Hepatocyte (in vitro differentiated cells): Measurements from ENCODE around the gene RNPC3.
"Not testable (repeated sequence)": the region's sequence is repeated elsewhere in the genome, so short reads cannot be mapped to it uniquely, and the experiment has no call there.

Source experiments
- CTCF ChIP-seq: fragments of 200-600 bp; sonication (generic); IDR thresholded peaks from 2 replicates; pipeline ENCODE4 v1.5.1; 2016; ENCODE audit warnings: antibody characterized with exemption, mild to moderate bottlenecking; ENCODE audit not compliant: poor library complexity
- EZH2phosphoT487 ChIP-seq: fragments of 200-600 bp; sonication (generic); IDR thresholded peaks from one replicate; pipeline ENCODE4 v1.6.1; 2018; ENCODE audit warnings: antibody characterized with exemption, mild to moderate bottlenecking, low read depth, moderate library complexity; ENCODE audit not compliant: unreplicated experiment, severe bottlenecking

DNA sequence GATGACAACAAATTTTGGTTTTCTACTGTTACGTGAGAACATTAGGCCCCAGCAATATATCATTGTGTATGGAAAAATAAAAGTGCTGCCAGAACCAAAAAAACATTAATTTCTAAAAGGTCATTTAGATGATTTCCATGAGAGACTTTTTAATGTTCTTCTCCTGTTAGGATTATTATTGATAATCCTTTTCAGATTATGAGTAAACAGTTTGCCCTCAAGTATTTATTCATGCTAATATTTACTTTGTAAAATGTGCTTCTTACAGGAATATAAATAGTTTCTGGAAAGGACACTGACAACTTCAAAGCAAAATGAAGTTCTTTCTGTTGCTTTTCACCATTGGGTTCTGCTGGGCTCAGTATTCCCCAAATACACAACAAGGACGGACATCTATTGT lies 45.8 kb downstream of the RNPC3 start, which contains the start of gene AMY2B:
- TF ChIP-seq CTCF, EZH2phosphoT487: not testable (repeated sequence)
